Limb (tissue), 2 donors: ENCODE data around the gene MRGPRF.
"Not testable (repeated sequence)": the region's sequence is repeated elsewhere in the genome, so short reads cannot be mapped to it uniquely, and the experiment has no call there.

Experiments used
- DNase-seq, 2 donors: peaks; one replicate each; pipeline ENCODE4 v3.0.0-alpha.2; 2016; ENCODE audit errors: extremely low spot score in 2 of 2

MRGPRF gene

GRCh38 chr11:69003301-69003865 lies 9.7 kb downstream of the MRGPRF start:
- DNase-seq: no peak

GRCh38 chr11:69002570-69003231 lies 10.3 kb downstream of the MRGPRF start:
- no peak for DNase-seq

GRCh38 chr11:69002110-69002569 lies 10.9 kb downstream of the MRGPRF start:
- no peak for DNase-seq

GRCh38 chr11:69001243-69002081 lies 11.6 kb downstream of the MRGPRF start:
- DNase-seq: no peak

GRCh38 chr11:69000831-69001242 lies 12.2 kb downstream of the MRGPRF start:
- DNase-seq: peak; percentile 58 to 80

GRCh38 chr11:69000391-69000790 lies 12.7 kb downstream of the MRGPRF start:
- no peak for DNase-seq

- DNase-seq: not testable (repeated sequence)
Measured at GRCh38 chr11:68999748-69000355, 13.2 kb downstream of the MRGPRF start.

- DNase-seq: no peak
Measured at GRCh38 chr11:68999093-68999747, 13.8 kb downstream of the MRGPRF start.

GRCh38 chr11:68998390-68998911 lies 14.6 kb downstream of the MRGPRF start:
- peak; percentile 63 to 75 for DNase-seq

GRCh38 chr11:68997995-68998348 lies 15.1 kb downstream of the MRGPRF start:
- DNase-seq: no peak

GRCh38 chr11:68997124-68997994 lies 15.7 kb downstream of the MRGPRF start:
- no peak for DNase-seq

- DNase-seq: no peak
Measured at GRCh38 chr11:68996376-68997123, 16.5 kb downstream of the MRGPRF start.

- no peak for DNase-seq
Measured at GRCh38 chr11:68994894-68995285, 18.2 kb downstream of the MRGPRF start.

- DNase-seq: no peak
Measured at GRCh38 chr11:68994161-68994893, 18.7 kb downstream of the MRGPRF start.

- DNase-seq: no peak
Measured at GRCh38 chr11:68993546-68993945, 19.5 kb downstream of the MRGPRF start.

GRCh38 chr11:68992743-68993255 lies 20.2 kb downstream of the MRGPRF start:
- no peak for DNase-seq

- no peak for DNase-seq
Measured at GRCh38 chr11:68990995-68991780, 21.9 kb downstream of the MRGPRF start.
